NCI-H2107 treated with DMSO at 0.1 percent for 48 hours (cell line): ENCODE results near the gene MS4A6A.
"Not testable (repeated sequence)": the region's sequence is repeated elsewhere in the genome, so short reads cannot be mapped to it uniquely, and the experiment has no call there.

Experiments
- DNase-seq: peaks from one replicate; lab custom pipeline; 2025; ENCODE audit not compliant: unreplicated experiment; lab: John Stamatoyannopoulos, UW

MS4A6A gene

DNA sequence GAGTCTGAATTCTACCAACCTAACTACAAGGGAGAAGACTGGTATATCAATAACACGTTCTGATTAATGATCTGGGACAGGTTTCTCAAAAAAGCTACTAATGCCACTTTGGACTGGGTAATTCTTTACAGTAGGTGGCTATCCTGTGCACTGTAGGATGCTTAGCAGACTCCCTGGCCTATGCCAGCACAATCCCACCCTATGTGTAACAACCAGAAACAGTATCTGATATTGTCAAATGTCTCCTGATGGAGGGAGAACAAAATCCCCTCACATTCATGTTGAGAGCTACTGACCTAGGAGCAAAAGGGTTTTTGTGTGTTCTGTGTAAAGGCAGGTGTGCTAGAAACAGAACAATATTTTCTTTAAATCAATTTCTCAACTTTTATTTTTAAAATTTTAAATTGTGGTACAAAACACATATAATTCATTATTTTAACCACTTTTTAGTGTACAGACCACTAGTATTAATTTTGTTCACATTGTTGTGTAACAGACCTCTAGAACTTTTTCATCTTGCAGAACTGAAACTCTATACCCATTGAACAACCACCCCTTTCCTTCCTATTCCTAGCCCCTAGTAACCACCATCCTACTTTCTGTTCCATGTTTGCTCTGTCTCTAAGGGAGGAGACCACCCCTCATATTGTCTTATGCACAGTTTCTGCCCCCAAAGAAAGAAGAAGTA is 2.1 kb upstream of the MS4A6A start:
- DNase-seq, result no peak

DNA sequence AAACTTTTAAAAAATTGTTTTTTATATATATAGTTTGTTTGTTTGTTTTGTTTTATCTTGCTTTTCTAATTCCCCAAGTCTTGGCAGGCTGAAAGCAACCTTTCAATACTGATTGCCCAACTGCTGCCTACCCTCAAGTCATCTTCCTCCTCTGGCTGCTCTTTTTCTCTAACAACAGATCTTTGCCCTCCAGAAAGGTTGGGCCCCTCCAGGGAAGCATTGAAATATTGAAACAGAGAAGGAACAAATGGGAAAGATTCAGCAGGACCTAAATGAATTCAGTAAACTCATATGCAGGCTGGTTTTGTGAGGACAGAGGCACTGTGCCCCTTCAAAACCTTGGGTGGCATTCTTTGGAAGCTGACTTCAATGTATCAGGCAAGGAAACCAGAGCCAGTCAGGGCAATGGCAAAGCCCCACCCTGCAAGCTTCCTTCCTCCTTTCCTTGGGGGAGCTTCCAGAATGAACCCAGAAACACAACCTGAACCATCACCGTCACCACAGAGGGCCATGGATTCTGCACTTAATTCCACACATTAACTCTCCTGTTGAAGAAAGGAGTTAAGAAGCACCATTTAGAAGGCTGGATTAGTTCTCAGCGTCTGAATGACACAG is 815 bp upstream of the MS4A6A start:
- DNase-seq, result no peak

DNA sequence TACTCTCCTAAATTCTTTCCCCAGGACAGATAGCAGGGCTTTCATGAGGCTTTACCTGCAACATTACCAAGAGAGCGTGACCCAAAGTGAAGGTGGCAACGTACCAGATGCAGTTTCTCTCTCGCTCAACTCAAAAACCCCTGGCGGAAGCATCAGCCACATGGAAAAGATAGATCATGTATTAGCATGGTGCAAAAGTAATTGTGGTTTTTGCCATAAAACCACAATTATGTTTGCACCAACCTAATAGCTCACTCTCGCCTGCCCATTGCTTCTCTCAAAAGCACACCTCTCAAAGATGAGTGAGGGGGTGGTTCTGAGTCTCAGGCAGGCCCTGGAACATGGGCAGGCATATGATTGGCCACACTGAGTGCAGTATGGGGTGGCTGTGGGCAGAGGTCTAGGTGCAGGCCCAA is 7.0 kb downstream of the MS4A6A start:
- no peak for DNase-seq

DNA sequence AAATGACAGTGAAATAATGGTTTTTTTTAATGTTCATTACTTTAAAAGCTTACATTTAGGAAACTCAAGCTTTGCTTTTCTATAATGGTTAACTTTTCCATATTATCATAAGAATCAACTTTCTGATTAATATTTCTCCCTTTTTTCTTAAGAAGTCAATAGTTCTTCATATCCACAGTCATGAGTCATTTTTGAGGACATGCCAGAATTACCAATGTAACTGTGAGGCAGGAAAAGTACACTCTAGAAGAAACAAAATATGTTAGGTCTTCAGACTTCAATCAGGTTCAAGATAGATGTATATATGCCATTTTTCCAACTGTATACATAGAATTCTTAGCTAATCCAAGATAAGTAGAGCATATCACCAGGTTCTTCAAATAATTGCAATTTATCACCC is 10.9 kb downstream of the MS4A6A start:
- DNase-seq, result no peak

DNA sequence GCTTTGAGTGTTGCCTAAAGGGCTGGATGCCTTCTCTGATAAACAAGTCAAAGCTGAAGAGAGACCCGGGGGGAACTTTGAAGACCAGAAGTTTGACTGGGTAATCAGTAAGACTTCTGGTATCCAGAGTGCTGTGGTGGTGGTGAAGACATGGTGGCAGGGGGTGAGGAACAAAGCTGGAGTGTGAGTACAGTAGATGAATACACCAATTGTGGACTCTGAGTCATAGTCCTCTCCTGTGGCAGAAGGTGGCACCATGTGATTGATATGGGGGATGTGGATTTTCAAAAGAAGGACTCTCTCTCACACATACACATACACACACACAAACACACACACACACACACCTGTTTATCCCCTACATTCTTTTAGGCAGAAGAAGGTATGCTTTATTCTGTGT is 12.3 kb downstream of the MS4A6A start:
- no peak for DNase-seq

DNA sequence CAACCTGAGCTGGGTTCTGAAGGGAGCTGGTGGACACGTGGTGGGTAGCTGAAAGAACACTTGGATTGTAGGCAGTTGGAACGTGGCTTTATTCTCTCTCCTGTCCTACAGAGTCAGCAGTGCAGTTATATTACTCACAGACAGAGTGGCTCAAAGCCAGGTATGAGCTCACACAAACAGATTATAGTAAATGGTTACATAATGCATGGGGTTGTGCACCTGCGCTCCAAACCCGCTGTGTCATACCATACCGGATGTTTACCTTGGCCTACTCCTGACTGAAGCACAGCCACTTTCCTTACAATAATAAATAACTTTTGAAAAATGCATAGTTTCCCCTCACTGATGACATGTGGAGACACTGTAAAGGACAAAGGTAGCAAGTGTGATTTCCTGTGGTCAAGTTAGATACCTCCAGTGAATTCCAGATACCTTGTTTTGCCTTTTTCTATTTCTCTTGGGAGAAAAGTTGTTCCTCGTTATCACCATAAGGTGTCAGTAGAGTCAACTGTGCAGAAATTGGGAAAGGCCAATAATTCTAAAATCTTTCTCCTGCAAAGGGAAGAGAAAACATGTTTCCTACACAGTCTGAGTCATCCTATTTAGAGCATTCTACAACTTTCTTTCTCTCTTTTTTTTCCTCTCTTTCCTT is 13.5 kb downstream of the MS4A6A start:
- DNase-seq, result no peak

DNA sequence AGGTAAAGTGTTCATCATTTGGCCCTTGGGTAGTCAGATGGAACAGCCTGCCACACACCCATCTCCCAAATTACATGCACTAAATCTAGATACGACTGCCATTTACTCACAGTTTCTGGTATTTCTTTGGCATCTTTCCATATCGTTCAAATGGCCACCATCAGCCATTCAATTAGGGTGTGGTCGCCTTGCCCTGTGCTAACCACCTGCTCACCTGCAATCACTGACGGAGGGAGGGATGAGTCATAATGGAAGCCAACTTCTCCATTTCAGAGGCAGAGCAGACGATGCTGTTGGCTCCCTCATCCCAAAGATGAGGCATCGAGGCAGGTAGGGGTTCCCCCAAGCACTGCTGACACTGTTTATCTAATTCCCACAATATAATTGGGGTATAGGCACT is 14.6 kb downstream of the MS4A6A start:
- DNase-seq, result no peak

DNA sequence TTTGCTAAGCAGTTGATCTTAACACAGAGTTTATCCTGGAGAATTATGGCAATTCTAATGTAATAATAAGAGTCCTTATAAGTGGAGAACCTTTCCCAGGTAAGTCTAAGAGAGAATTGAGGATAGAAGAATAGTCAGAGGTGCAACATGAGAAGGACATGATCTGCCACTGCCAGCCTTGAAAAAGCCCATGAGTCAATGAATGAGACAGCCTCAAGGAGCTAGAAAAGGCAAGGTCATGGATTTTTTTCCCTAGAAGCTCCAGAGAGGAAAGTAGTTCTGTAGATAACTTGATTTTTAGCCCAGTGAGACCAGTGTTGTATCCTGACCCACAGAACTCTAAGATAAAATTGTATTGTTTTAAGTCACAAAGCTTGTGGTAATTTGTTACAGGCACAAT is 16.9 kb downstream of the MS4A6A start:
- no peak for DNase-seq

DNA sequence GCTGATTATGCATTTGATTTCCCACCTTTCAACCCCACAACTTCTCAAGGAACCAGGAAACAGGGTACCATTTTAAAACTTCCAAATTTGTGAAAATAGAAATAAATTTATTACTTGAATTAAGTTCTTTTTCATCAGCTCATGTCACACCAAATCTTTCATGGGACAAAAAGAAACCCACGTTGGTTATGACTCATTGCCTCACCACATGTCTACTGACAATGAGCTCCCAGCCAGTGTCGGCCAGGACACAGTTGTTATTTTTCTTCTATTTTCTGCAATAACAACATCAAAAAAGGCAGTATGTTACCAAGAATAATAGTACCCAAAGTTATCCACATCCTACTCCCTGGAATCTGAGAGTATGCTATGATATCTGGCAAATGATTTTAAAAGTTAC is 17.3 kb downstream of the MS4A6A start:
- no peak for DNase-seq

DNA sequence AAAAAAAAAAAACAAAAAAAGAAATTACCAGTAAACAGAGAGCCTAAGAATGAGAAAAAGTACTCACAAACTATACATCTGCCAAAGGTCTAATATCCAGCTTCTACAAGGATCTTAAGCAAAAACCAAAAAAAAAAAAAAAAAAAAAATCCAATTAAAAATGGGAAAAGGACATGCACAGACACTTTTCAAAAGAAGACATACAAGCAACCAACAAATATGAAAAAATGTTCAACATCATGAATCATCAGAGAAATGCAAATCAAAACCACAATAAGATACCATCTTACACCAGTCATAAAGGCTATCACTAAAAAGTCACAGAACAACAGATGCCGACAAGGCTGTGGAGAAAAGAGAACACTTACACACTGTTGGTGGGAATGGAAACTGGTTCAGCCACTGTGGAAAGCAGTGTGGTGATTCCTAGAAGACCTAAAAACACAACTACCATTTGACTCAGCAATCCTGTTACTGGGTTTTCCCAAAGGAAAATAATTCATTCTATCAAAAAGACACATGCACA is 18.3 kb downstream of the MS4A6A start:
- DNase-seq, result no peak

DNA sequence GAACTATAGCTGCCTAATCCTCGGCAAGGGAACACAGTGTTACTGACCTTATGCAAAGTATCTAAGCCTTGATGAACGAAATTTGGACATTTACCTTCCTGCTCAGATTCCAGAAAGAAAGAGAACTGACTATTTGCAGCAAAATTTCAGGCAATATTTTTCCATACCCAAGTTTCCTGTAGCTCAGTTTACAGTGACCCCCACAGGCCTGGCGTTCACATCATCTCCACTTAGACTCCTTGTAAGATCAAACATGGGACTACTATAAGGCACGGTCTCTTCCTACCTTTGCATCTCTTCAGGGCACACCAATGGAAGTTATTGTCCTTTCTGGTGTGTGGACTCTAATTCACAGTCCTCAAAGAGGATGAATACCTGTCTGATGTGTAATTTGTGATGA is 21.1 kb downstream of the MS4A6A start:
- DNase-seq, result no peak

DNA sequence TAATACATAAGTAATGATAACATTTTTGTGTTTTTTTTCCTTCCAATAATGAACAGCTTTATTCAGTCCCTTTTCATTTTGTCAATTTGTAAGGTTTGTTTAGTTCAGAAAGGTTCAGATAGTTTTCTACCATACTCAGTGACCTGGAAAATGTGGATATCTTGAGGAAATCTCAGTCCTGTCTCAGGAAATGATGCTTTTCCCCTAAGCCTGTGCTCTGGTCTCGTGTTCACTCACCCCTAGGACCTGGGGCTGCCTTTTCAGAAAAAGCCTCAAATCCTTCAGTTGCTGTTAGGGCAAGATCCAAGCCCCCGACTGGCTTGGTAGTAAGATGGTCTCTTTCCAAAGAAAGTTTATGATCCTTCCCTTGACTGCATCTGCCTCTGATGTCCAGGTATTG is 21.8 kb downstream of the MS4A6A start:
- no peak for DNase-seq

DNA sequence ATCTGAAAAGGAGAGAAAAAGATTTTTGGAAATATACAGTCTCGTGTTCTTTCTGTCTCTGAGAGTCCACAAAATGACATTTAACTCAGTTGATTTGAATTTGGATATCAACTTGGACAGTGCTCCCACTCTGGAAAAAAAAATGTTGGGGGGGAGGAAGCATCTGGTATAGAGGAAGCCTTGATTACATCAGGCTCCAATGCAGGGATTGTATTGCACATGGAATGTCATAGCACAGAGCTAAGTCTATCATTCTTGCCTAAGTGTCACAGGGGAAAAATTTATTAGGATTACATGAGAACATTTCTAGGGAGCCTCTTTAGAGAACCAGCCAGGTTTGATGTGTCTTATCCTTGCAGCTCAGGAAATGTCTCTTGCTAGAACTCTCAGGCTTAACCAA is 23.0 kb downstream of the MS4A6A start:
- no peak for DNase-seq

DNA sequence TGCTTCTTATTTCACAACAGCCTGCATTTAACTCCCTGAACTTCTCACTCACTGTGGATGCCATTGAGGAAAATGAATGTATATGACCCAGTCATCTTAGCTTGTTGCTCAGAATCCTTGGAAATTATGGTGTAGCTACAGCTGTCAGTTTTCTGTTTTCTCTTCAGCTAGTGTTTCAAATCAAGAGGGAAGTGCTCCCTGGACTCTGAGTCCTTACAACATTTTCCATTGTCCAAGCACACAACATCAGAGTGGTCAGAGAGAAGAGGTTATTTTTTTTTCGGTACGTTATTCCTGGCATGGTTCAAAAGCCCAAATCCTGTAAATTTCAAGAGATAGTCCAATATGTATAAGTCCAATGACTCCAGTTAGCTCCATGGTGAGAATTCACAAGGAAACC is 23.6 kb downstream of the MS4A6A start:
- no peak for DNase-seq

DNA sequence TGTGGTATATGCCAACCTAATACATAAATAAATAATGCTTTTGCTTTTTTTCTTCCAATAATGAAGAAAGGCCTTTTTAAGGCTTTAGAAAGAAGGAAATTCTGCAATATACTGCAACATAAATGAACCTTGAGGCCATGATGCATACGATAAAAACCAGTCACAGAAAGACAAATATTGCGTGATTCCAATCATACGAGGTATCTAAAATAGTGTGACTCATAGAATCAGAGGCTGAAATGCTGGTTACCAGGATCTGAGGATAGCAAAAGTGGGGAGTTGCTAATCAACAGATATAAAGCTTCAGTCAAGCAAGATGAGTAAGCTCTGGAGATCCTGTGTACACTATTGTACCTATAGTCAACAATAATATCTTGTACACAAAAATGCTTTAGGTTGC is 24.2 kb downstream of the MS4A6A start:
- DNase-seq, result no peak

DNA sequence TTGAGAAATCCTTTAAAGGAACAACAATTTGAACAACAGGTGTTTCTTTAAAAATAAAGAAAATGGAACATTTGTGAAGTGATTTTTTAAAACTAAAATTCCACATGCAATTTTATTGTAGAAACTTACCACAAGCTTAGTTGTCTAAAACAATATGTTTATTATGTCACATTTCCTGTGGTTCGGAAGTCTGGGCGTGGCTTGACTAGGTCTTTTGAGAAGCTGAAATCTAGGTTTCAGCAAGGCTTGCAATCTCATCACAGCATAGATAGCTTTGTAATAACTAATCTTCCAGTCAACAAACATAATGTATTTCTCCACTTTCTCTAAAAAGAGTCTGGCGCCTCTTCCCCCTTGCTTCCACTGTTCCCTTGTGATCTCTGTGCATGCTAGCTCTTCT is 27.0 kb downstream of the MS4A6A start:
- DNase-seq, result no peak

DNA sequence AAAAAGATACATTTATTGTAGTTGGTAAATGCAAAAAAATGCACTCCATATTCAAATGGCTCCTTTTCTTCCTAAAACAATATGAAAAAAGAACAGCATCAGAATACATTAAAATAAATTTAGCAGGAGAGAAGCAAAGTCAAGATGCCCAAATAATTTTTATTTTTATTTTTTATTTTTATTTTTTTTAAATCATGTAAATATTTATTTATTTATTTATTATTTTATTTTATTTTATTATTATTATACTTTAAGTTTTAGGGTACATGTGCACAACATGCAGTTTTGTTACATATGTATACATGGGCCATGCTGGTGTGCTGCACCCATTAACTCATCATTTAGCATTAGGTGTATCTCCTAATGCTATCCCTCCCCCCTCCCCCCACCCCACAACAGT is 30.2 kb downstream of the MS4A6A start:
- DNase-seq, result not testable (repeated sequence)

DNA sequence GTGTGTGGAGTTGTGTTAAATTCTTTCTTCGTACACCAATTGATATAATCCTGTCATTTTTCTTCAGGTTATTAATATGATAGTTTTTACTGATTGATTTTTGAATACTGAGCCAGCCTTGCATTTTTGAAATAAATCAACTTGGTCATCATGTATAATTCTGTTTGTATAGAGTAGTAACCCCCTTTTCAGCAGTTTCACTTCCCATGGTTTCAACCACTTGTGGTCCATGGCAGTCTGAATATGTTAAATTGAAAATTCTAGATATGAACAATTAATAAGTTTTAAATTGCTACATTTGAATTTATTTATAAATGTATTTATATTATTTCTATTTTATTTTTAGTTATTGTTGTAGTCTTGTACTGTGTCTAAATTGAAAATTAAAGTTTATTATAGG is 32.6 kb downstream of the MS4A6A start:
- no peak for DNase-seq

DNA sequence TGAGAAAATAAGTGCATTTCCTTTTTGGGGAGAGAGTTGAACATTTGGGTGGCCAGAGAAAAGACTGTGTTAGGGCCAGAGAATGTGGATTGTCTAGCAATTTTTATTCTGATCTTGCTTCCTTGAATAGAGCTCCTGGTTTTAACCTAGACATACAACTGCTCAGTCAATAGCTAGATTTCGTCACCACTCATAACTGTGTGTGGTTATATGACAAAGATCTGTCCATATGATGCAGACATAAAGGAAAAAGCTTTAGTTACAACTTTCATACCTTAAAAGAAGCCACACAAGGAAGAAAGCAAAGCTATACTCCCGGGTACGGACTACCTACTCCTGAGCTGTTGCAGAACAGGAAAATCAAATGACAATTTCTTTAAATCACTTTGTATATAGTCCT is 37.2 kb downstream of the MS4A6A start:
- DNase-seq, result no peak

DNA sequence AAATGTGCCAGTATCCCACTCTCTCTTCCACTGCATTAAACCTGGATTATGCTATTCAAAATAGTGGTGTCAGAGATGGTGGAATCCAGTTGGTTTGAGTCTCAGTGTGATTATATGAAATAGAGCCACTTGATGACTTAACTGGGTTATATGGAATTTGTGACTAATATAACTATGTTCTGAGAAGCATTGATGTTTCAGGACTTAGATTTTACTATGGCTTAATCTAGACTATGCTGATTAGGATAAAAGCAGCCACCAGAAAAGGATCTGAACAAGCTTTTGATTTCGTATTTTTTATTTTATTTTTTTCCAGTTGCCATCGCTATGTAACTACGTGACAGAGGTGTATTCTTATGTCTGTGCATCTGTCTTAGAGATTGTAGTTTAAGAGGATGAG is 39.1 kb downstream of the MS4A6A start:
- no peak for DNase-seq

DNA sequence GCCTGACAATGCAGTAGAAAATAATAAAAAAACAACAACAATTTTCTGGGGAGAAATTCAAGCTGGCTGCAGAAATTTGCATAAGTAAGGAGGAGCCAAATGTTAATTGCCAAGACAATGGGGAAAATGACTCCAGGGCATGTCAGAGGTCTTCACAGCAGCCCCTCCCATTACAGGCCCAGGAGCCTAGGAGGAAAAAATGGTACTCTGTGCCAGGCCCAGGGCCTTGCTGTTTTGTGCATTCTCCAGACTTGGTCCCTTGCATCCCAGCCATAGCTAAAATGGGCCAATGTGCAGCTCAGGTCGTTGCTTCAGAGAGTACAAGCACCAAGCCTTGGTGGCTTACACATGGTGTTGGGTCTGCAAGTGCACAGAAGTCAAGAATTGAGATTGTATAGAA is 49.0 kb downstream of the MS4A6A start:
- no peak for DNase-seq

DNA sequence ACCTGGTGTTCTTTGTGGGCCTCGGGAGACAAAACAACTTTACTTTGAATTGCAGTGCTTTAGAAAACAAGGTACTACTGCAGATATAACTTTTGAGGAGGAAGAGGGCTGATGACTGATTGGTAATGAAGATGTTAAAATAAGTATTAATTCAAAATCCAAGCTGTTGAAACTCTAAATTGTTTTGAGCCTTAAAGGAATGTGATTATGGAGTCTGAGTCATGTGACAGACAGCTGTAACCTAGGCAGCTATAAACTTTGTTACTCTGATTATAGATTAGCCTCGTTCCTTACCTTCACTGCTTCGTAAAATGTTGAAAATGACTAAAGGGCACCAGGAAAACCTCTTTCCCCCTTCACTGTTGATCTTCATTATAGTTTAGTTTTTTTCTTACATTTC is 51.0 kb downstream of the MS4A6A start:
- DNase-seq, result no peak
